Endodermal cell (in vitro differentiated cells): ENCODE results near the gene GABRB1. TPM values are rescaled to one million over a fixed set of nuclear protein-coding genes. Genes with fewer than 3 reads are reported as not detected.

Source experiments
- DNase-seq: peaks from one replicate; pipeline ENCODE4 v3.0.0-alpha.2; 2017
- H3K27ac ChIP-seq: 2 replicates; pipeline ENCODE4 v1.5.1; 2013; ENCODE audit warnings: mild to moderate bottlenecking, low read depth, low read length, moderate library complexity
- H3K27me3 ChIP-seq: 2 replicates; pipeline ENCODE4 v1.6.1; 2013; ENCODE audit warnings: mild to moderate bottlenecking, low read length, moderate library complexity; ENCODE audit not compliant: insufficient read depth, control insufficient read depth, poor library complexity, severe bottlenecking
- H3K36me3 ChIP-seq: 2 replicates; pipeline ENCODE4 v1.7.0; 2013; ENCODE audit warnings: mild to moderate bottlenecking, low read length, moderate library complexity; ENCODE audit not compliant: control insufficient read depth, insufficient read depth
- H3K4me1 ChIP-seq: one replicate; pipeline ENCODE4 v1.7.0; 2013; ENCODE audit warnings: low read length; ENCODE audit not compliant: control insufficient read depth, insufficient read depth
- H3K4me3 ChIP-seq: 2 replicates; pipeline ENCODE4 v1.5.1; 2013; ENCODE audit warnings: mild to moderate bottlenecking, low read length, moderate library complexity
- H3K9ac ChIP-seq: 2 replicates; pipeline ENCODE4 v1.6.1; 2013; ENCODE audit warnings: mild to moderate bottlenecking, low read length, moderate library complexity; ENCODE audit not compliant: poor library complexity, severe bottlenecking; ENCODE audit errors: extremely low read depth
- H3K9me3 ChIP-seq: 2 replicates; pipeline ENCODE4 v1.6.1; 2013; ENCODE audit warnings: mild to moderate bottlenecking, low read length, moderate library complexity; ENCODE audit not compliant: control insufficient read depth
- H3K27ac Mint-ChIP-seq: 2 replicates; pipeline ENCODE4 v1.8.0; 2020; ENCODE audit warnings: mixed read lengths
- H3K27me3 Mint-ChIP-seq: 2 replicates; pipeline ENCODE4 v1.8.0; 2021; ENCODE audit warnings: mild to moderate bottlenecking, mixed read lengths; ENCODE audit not compliant: insufficient read depth
- H3K36me3 Mint-ChIP-seq: 2 replicates; pipeline ENCODE4 v1.8.0; 2020; ENCODE audit warnings: low read depth, mixed read lengths
- H3K4me1 Mint-ChIP-seq: 2 replicates; pipeline ENCODE4 v1.8.0; 2020; ENCODE audit warnings: mixed read lengths
- H3K4me3 Mint-ChIP-seq: 2 replicates; pipeline ENCODE4 v1.8.0; 2020; ENCODE audit warnings: mild to moderate bottlenecking, moderate library complexity, mixed read lengths
- H3K9me3 Mint-ChIP-seq: 2 replicates; pipeline ENCODE4 v1.8.0; 2020; ENCODE audit warnings: mild to moderate bottlenecking, mixed read lengths
- WGBS, 2 experiments: methylation state at CpG; one replicate each; pipeline versions ENCODE4 v1.1.5 to v1.1.7; 2013; ENCODE audit warnings: missing lambda C conversion rate in 2 of 2, mixed read lengths in 1 of 2; ENCODE audit not compliant: insufficient coverage in 1 of 2, insufficient read length in 1 of 2; 5-methylcytosine and 5-hydroxymethylcytosine counted together
- total RNA-seq, 2 donors: library from RNA; stranded (reverse); fragmentation: NEBNext Ultra II Directional in 1 of 2; extraction: Animal tissue kit (Norgen Biotek cat#: 25700) in 1 of 2; gene quantifications; 2 replicates in 1 of 2; 3 replicates in 1 of 2; pipeline ENCODE4 v1.2.1, GENCODE V29; 2021
- TF ChIP-seq, protein P1 (sequence below): fragments of 200-600 bp; sonication (generic); conservative IDR thresholded peaks from 2 replicates; pipeline ENCODE4 v1.5.0; 2021; ENCODE audit warnings: antibody characterized with exemption, mild to moderate bottlenecking

The GABRB1 gene
- total RNA-seq, 2 donors from 2014 or later: not detected

DNA sequence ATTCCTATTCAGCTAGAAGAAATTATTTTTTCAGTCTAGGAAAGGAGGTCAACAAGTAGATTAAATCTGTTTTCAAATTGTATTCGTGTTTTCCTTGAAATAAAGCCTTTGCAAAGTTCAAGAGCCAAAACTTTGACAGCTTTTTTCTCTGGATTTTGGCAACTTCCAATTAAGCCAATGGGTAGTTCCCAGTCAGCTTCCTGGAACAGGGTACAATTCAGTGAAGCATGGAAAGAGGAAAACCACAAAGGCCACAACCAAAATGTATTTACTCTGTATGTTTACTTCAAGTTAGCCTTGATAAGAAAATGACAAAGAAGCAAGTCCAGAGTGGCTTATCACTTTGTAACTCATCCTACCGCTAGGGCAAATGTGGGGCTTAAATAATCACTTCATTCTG, 243.5 kb downstream of the GABRB1 start:
- Histone ChIP-seq H3K9me3 (no peaks in the 10 kb centered on the region), H3K36me3 (no peaks in the 10 kb centered on the region), H3K27me3 (no peaks in the 10 kb centered on the region), H3K9ac (no peak overlapping the region), H3K4me3 (no peak overlapping the region), H3K27ac (no peak overlapping the region), H3K4me1 (no peaks in the 10 kb centered on the region)
- Mint-ChIP-seq H3K36me3 (no peaks in the 10 kb centered on the region), H3K27ac (no peak overlapping the region), H3K4me1 (peaks cover 17% of the 10 kb centered on the region), H3K4me3 (no peak overlapping the region), H3K9me3 (no peaks in the 10 kb centered on the region), H3K27me3 (no peaks in the 10 kb centered on the region)
- TF ChIP-seq, protein P1, sequence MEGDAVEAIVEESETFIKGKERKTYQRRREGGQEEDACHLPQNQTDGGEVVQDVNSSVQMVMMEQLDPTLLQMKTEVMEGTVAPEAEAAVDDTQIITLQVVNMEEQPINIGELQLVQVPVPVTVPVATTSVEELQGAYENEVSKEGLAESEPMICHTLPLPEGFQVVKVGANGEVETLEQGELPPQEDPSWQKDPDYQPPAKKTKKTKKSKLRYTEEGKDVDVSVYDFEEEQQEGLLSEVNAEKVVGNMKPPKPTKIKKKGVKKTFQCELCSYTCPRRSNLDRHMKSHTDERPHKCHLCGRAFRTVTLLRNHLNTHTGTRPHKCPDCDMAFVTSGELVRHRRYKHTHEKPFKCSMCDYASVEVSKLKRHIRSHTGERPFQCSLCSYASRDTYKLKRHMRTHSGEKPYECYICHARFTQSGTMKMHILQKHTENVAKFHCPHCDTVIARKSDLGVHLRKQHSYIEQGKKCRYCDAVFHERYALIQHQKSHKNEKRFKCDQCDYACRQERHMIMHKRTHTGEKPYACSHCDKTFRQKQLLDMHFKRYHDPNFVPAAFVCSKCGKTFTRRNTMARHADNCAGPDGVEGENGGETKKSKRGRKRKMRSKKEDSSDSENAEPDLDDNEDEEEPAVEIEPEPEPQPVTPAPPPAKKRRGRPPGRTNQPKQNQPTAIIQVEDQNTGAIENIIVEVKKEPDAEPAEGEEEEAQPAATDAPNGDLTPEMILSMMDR: peak; percentile 48
- WGBS, 2 experiments: 81 to 91% methylated on average over 2 of the region's 2 CpGs
- DNase-seq: no peak

DNA sequence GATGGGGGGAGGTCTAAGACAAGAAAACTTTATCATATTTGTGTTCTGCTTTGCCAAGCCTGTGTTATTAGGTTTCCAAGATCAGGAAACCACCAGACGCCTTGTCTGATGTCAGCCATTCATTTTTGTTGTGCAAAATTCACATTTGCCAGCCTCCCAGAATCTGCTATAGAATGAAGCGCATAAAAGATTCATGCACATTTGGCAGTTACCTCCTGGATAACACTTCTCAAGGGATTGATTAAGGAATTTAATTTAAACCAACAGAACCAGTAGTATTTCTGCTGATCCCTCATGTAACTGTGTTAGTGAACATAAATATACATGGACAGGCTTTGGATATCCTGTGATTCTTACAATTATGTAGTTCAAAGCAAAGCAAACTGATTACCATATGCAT, 244.2 kb downstream of the GABRB1 start:
- no peaks in the 10 kb centered on the region for H3K4me1 ChIP-seq
- Mint-ChIP-seq H3K9me3 (no peaks in the 10 kb centered on the region), H3K27ac (no peak overlapping the region), H3K4me3 (no peak overlapping the region), H3K27me3 (no peaks in the 10 kb centered on the region), H3K36me3 (no peaks in the 10 kb centered on the region), H3K4me1 (peaks cover 13% of the 10 kb centered on the region)
- H3K4me3 ChIP-seq: no peak overlapping the region
- H3K9me3 ChIP-seq: no peaks in the 10 kb centered on the region
- H3K36me3 ChIP-seq: no peaks in the 10 kb centered on the region
- no peak overlapping the region for H3K9ac ChIP-seq
- TF ChIP-seq, protein P1: no peak
- 86 to 100% methylated on average over 2 of the region's 2 CpGs for WGBS, 2 experiments
- no peaks in the 10 kb centered on the region for H3K27me3 ChIP-seq
- H3K27ac ChIP-seq: no peak overlapping the region
- DNase-seq: no peak

DNA sequence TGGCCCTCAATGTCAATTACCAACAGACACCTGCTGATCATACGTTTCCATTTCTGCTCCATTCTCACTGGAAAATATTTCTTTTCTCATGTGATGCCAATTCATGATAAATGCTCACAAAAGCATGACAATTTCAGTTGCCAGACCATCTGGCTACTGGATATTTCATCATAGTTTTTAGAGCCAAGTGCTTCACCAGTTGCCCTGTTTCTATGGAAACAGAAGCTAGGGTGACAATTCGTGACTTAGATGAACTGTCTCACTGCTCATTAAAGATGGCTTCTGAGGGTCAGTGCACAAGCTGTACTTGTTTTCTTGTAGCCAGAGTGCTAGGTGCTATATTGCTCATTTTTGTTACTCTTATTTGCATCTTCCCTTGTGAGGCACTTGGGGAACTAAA, 247.3 kb downstream of the GABRB1 start:
- Histone ChIP-seq H3K9me3 (no peaks in the 10 kb centered on the region), H3K27ac (no peak overlapping the region), H3K4me1 (no peaks in the 10 kb centered on the region), H3K4me3 (no peak overlapping the region), H3K9ac (no peak overlapping the region), H3K36me3 (no peaks in the 10 kb centered on the region), H3K27me3 (no peaks in the 10 kb centered on the region)
- Mint-ChIP-seq H3K9me3 (no peaks in the 10 kb centered on the region), H3K4me3 (no peak overlapping the region), H3K27me3 (no peaks in the 10 kb centered on the region), H3K36me3 (no peaks in the 10 kb centered on the region), H3K4me1 (peaks cover 11% of the 10 kb centered on the region), H3K27ac (no peak overlapping the region)
- WGBS, 2 experiments: 78 to 94% methylated on average over 2 of the region's 2 CpGs
- TF ChIP-seq, protein P1: no peak
- DNase-seq: no peak
